Cardiac fibroblast (primary cell): ENCODE measurements around the gene RANBP3L.
"Not testable (repeated sequence)": the region's sequence is repeated elsewhere in the genome, so short reads cannot be mapped to it uniquely, and the experiment has no call there.

Experiments used
- DNase-seq, 2 donors: peaks; one replicate each; pipeline versions ENCODE4 v3.0.0 to v3.0.0-alpha.2; 2010; ENCODE audit warnings: low read depth in 2 of 2
- H3K4me3 ChIP-seq, 2 donors: replicated peaks in 1 of 2; 1 replicate in 1 of 2; 2 replicates in 1 of 2; pipeline ENCODE4 v1.5.1; 2011; ENCODE audit warnings: low read depth in 2 of 2, low read length in 2 of 2, mild to moderate bottlenecking in 2 of 2, moderate library complexity in 1 of 2
- TF ChIP-seq, protein P1 (sequence below): IDR thresholded peaks from one replicate; pipeline ENCODE4 v1.5.1; 2011; ENCODE audit warnings: low read depth, mild to moderate bottlenecking, low read length, inconsistent platforms

The RANBP3L gene, protein sequence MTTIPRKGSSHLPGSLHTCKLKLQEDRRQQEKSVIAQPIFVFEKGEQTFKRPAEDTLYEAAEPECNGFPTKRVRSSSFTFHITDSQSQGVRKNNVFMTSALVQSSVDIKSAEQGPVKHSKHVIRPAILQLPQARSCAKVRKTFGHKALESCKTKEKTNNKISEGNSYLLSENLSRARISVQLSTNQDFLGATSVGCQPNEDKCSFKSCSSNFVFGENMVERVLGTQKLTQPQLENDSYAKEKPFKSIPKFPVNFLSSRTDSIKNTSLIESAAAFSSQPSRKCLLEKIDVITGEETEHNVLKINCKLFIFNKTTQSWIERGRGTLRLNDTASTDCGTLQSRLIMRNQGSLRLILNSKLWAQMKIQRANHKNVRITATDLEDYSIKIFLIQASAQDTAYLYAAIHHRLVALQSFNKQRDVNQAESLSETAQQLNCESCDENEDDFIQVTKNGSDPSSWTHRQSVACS

DNA sequence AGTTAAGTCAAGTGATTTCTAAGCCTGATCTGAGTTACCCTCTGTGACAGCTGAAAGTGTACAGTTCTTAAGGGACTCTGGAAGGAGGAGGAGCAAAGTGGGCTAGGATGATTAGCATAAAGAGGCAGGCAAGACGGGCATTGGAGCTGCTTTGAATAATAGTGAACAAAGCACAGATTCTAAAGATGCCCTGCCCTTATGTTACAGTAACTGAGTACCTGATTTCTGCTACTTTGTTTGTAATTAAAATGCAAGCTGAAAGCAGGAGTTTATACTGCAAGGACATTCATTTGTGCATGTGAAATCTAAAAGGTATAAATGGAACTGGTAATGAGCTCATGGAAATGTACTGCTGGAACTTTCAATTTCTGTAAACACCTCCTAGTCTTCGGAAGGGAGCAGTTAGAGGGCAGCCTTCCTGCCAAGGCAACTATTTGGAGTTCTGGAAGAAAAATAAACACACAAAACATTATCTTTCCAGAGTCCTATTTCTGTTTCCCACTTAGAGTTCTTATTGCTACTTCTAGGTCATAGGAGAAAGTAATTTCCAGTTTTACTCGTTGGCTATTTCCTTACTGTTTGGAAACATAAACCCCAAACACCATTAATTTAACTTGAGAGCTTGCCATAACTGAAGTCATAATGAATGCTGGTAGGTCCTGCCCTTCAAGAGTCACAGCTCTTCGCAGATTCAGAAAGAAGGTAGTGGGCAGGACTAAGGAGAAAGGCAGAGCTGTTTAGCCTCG, at the start of gene RANBP3L:
TSS of gene RANBP3L (minus strand) at position 45 of the 746 bp plus-strand sequence. CDS start 486 bp downstream, outside the sequence.
- peak; percentile 25 to 40 for DNase-seq
- H3K4me3 ChIP-seq: peak within 1 kb of the TSS; percentile 9 to 14
- TF ChIP-seq, protein P1, sequence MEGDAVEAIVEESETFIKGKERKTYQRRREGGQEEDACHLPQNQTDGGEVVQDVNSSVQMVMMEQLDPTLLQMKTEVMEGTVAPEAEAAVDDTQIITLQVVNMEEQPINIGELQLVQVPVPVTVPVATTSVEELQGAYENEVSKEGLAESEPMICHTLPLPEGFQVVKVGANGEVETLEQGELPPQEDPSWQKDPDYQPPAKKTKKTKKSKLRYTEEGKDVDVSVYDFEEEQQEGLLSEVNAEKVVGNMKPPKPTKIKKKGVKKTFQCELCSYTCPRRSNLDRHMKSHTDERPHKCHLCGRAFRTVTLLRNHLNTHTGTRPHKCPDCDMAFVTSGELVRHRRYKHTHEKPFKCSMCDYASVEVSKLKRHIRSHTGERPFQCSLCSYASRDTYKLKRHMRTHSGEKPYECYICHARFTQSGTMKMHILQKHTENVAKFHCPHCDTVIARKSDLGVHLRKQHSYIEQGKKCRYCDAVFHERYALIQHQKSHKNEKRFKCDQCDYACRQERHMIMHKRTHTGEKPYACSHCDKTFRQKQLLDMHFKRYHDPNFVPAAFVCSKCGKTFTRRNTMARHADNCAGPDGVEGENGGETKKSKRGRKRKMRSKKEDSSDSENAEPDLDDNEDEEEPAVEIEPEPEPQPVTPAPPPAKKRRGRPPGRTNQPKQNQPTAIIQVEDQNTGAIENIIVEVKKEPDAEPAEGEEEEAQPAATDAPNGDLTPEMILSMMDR: no peak

DNA sequence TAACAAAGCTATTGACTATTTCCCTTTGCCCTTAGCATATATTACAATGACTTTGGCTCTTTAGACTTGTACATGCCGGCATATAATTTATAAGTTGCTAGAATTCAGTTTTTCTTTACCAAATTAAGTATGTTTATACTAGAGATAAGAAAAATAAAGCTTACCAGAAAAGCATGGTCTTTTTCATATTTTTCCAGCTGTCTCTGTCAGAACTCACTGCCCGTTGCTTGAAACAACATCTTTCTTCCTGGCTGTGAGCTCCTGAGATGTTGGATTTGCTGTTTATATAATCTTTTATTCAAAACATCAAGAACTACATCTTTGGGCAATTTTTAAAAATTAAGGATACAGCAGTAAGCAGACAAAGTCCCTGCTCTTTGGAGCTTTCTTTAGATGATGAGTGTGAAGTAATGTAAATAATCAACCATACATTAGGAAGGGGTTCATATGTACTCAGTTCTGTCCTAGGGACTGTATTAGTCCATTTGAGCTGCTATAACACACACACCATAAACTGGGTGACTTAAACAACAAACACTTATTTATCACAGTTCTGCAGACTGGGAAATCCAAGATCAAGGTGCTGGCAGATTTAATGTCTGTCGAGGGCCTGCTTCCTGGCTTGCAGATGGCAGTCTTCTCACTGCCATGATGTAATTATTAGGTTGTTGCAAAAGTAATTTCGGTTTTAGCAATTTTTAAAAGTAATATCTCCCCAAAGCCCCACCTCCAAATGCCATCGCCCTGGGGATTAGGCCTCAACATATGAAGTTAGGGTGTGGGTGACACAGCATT, 45.4 kb upstream of the RANBP3L start:
- DNase-seq: no peak
- TF ChIP-seq, protein P1: no peak
- no peak overlapping the region for H3K4me3 ChIP-seq

DNA sequence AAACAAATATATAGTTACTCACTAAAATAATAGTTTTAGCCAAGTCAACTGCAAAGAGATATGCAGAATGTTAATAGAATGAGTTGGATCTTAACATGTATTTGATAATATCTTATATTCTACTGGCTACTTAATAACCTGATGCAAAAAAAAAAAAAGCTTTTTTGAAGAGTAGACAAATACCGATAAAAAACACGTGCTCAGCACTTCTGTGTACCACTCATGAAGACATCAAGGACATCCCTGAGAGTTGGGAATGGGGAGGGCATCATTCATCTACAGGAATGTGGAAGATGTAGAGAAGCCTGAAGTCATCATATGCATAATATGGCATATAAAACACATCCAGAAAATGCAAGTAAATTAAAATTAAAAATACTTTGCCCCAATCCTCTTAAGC, 43.2 kb upstream of the RANBP3L start:
- H3K4me3 ChIP-seq: no peak overlapping the region
- DNase-seq: no peak
- TF ChIP-seq, protein P1: no peak

DNA sequence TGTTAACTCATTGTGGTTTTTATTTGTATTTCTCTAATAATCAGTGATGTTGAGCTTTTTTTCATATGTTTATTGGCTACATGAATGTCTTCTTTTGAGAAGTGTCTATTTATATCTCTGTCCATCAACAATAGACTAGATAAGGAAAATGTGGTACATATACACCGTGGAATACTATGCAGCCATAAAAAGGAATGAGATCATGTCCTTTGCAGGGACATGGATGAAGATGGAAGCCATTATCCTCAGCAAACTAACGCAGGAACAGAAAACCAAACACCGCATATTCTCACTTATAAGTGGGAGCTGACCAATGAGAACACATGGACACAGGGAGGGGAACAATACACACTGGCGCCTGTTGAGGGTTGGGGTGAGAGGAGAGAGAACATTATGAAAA, 40.0 kb upstream of the RANBP3L start:
- H3K4me3 ChIP-seq, DNase-seq: not testable (repeated sequence)

DNA sequence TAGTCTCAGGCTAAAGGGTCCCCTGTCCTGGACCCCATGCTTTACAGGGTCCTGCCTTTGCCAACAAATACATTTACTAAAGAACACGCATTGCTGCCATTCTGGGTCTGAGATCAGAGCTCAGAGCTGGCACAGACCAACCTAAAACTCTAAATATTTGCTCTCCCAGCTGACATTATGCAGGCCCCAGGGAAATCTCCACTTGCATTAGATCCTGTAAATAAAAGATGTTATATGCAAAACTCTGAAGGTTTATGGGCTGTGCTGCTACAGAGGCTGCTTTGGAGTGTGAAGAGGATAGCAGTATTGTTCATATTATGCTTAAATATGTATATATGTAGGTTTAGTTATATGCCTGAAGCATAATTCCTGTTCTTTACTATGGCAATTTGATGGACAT, 35.9 kb upstream of the RANBP3L start:
- no peak for DNase-seq
- TF ChIP-seq, protein P1: no peak
- no peak overlapping the region for H3K4me3 ChIP-seq

DNA sequence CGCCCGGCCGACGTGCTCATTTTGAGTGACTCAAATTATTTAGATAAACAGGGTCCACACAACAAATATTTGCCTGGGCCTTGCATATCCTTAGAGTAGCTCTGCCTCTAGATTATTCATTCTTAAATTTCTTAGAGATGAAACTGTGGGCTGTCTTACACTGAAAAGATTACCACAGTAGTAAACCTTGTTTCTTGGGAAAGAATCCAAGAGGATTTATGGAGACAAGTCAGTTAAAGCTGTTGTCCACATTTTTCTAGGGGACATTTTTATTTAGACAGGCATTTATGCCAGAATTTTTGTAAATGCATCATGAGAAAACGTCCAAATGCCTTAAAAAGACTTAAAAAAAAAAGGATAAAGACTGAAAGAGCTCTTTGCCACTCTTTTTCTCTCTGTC, 32.6 kb upstream of the RANBP3L start:
- no peak overlapping the region for H3K4me3 ChIP-seq
- DNase-seq: no peak
- TF ChIP-seq, protein P1: no peak

DNA sequence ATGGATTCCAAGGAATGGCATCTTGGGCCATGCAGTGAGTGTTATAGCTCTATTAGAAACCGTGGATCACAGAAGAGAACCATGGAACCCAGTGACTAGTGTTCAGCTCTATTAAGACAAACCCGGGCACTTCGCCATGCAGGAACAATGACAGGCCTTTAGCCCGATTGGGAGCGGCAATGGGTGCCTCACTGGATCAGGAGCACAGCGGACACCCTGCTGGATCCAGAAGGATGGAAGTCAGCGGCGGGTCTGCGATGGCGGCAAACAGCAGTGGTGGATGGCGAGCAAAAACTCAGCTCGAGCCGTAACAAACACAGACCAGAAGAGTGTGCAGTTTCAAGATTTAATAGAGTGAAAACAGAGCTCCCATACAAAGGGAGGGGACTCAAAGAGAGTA, 31.0 kb upstream of the RANBP3L start:
- not testable (repeated sequence) for DNase-seq, H3K4me3 ChIP-seq
